A549 treated with AZD2906 at 1 μM for 4 hours (cell line): ENCODE measurements around the gene TMEM150A. TPM values are rescaled to one million over a fixed set of nuclear protein-coding genes. Genes with fewer than 3 reads are reported as not detected.

Experiments
- total RNA-seq: library from RNA; stranded (reverse); fragments of 200-300 nt; extraction: Qiagen RNA extraction; gene quantifications from 5 replicates; pipeline ENCODE4 v1.2.3, GENCODE V29; 2022

Gene TMEM150A
- 12.3 to 17.2 TPM (median 16.1 TPM) in 5 replicates for total RNA-seq

GRCh38 chr2:85602476-85603234, at the start of gene TMEM150A:
TMEM150A (minus strand) TSS chr2:85602698; CDS start chr2:85601948, 750 bp downstream.

GRCh38 chr2:85611705-85612587, 9.4 kb upstream of the TMEM150A start, which contains the start of gene C2orf68:
C2orf68 (minus strand) TSS chr2:85612066; CDS start chr2:85611984, 82 bp downstream.

GRCh38 chr2:85595301-85596025, 7.0 kb downstream of the TMEM150A start, which contains the start of gene RNF181:
RNF181 (plus strand) TSS chr2:85595745; CDS start chr2:85595764, 19 bp downstream.

GRCh38 chr2:85584354-85584856, 18.1 kb downstream of the TMEM150A start, which contains the start of gene VAMP5:
VAMP5 (plus strand) TSS chr2:85584431; CDS start chr2:85584491, 60 bp downstream.

GRCh38 chr2:85577386-85578242, 24.9 kb downstream of the TMEM150A start, which contains the start of gene VAMP8:
VAMP8 (plus strand) TSS chr2:85577586; CDS start chr2:85577647, 61 bp downstream.

GRCh38 chr2:85561280-85562212, 41.0 kb downstream of the TMEM150A start, which contains the start of gene GGCX:
GGCX (minus strand) TSS chr2:85561493; CDS start chr2:85561428, 65 bp downstream.

Other genes with a start within 250 kb of the TMEM150A start
- 53.9 to 56.5 TPM (median 55.0 TPM) in 5 replicates for gene RETSAT, start 248.2 kb downstream of the TMEM150A start, total RNA-seq
- 9.2 to 11.7 TPM (median 10.0 TPM) in 5 replicates for gene ELMOD3, start 247.9 kb downstream of the TMEM150A start, total RNA-seq
- gene CAPG, start 192.3 kb downstream of the TMEM150A start, total RNA-seq: 91.3 to 121 TPM (median 106 TPM) in 5 replicates
- 0.60 to 0.96 TPM (median 0.80 TPM) in 5 replicates for gene SH2D6, start 184.0 kb downstream of the TMEM150A start, total RNA-seq
- 540 to 610 TPM (median 553 TPM) in 5 replicates for gene MAT2A, start 63.5 kb downstream of the TMEM150A start, total RNA-seq
- gene GGCX, start 41.2 kb downstream of the TMEM150A start, total RNA-seq: 40.5 to 44.4 TPM (median 42.6 TPM) in 5 replicates
- gene VAMP8, start 25.1 kb downstream of the TMEM150A start, total RNA-seq: 14.8 to 19.3 TPM (median 16.2 TPM) in 5 replicates
- gene VAMP5, start 18.3 kb downstream of the TMEM150A start, total RNA-seq: 0.09 to 0.53 TPM (median 0.16 TPM) in 3 of 5 replicates, not detected in the others
- 169 to 199 TPM (median 193 TPM) in 5 replicates for gene RNF181, start 7.0 kb downstream of the TMEM150A start, total RNA-seq
- gene C2orf68, start 9.4 kb upstream of the TMEM150A start, total RNA-seq: 19.6 to 28.7 TPM (median 26.5 TPM) in 5 replicates
- gene USP39, start 13.5 kb upstream of the TMEM150A start, total RNA-seq: 68.0 to 79.7 TPM (median 72.8 TPM) in 5 replicates
- gene SFTPB, start 65.5 kb upstream of the TMEM150A start, total RNA-seq: 0.10 to 0.25 TPM (median 0.12 TPM) in 5 replicates
- 0.20 to 0.45 TPM (median 0.35 TPM) in 4 of 5 replicates, not detected in the other for gene GNLY, start 91.7 kb upstream of the TMEM150A start, total RNA-seq
- gene ATOH8, start 151.3 kb upstream of the TMEM150A start, total RNA-seq: 19.8 to 30.1 TPM (median 27.1 TPM) in 5 replicates